Activated T-cell treated with anti-CD3 and anti-CD28 coated beads for 1 hour (primary cell): ENCODE results near the gene TSR3.

Source experiments
- DNase-seq: peaks from one replicate; pipeline ENCODE4 v3.0.0-alpha.2; 2020; ENCODE audit warnings: low read depth

The TSR3 gene

GRCh38 chr16:1377406-1378010, 25.8 kb upstream of the TSR3 start:
- no peak for DNase-seq

- DNase-seq = no peak
Measured at GRCh38 chr16:1375741-1376410, 24.2 kb upstream of the TSR3 start.

- DNase-seq = no peak
Measured at GRCh38 chr16:1375298-1375640, 23.6 kb upstream of the TSR3 start.

- no peak for DNase-seq
Measured at GRCh38 chr16:1374418-1375297, 23.0 kb upstream of the TSR3 start.

GRCh38 chr16:1372292-1372950, 20.7 kb upstream of the TSR3 start:
- no peak for DNase-seq

GRCh38 chr16:1371054-1371978, 19.6 kb upstream of the TSR3 start:
- DNase-seq = no peak

GRCh38 chr16:1367486-1368174, 16.0 kb upstream of the TSR3 start:
- DNase-seq = no peak

GRCh38 chr16:1366712-1367299, 15.1 kb upstream of the TSR3 start:
- no peak for DNase-seq

- DNase-seq = no peak
Measured at GRCh38 chr16:1366060-1366711, 14.5 kb upstream of the TSR3 start.

- DNase-seq = no peak
Measured at GRCh38 chr16:1364510-1364909, 12.8 kb upstream of the TSR3 start.

- DNase-seq = peak; percentile 65
Measured at GRCh38 chr16:1363501-1364041, 11.9 kb upstream of the TSR3 start.

GRCh38 chr16:1362807-1363206, 11.1 kb upstream of the TSR3 start:
- no peak for DNase-seq

- no peak for DNase-seq
Measured at GRCh38 chr16:1361685-1362360, 10.1 kb upstream of the TSR3 start.

- no peak for DNase-seq
Measured at GRCh38 chr16:1357906-1358566, 6.4 kb upstream of the TSR3 start.

- no peak for DNase-seq
Measured at GRCh38 chr16:1356061-1356900, 4.6 kb upstream of the TSR3 start.

- DNase-seq = no peak
Measured at GRCh38 chr16:1355591-1355990, 3.9 kb upstream of the TSR3 start.

GRCh38 chr16:1354815-1355540, 3.3 kb upstream of the TSR3 start:
- no peak for DNase-seq
